ENCODE results near the gene NIF3L1. TPM values are rescaled to one million over a fixed set of nuclear protein-coding genes. Genes with fewer than 3 reads are reported as not detected.
A peak's percentile ranks its signal among the peaks of the same experiment; 100 is the strongest.

NIF3L1 gene
- total RNA-seq, 1 donor from 2014 or later: 79.8 TPM

GRCh38 chr2:200850512-200851256 is 38.5 kb upstream of the NIF3L1 start:
- H3K4me3 Mint-ChIP-seq: no peak overlapping the region
- TF ChIP-seq CTCF (IDR thresholded peaks at IDR 0.05) (no peak), EZH2phosphoT487 (IDR thresholded peaks at IDR 0.05) (no peak), EZH2 (IDR thresholded peaks at IDR 0.05) (no peak)
- H3K36me3 Mint-ChIP-seq: peaks cover 33% of the 10 kb centered on the region
- Histone ChIP-seq H3K36me3 (peaks cover 18% of the 10 kb centered on the region), H2AFZ (replicated peaks) (no peak overlapping the region), H3K27ac (no peak overlapping the region), H3K79me2 (ENCODE audit: low read depth) (peaks cover 10% of the 10 kb centered on the region), H3K4me2 (no peak overlapping the region), H3F3A (ENCODE audit: low read depth) (peaks cover 57% of the 10 kb centered on the region), H3K9ac (no peak overlapping the region), H3K9me3 (ENCODE audit: low read depth) (no peaks in the 10 kb centered on the region), H3K27me3 (no peaks in the 10 kb centered on the region), H3K4me1 (no peaks in the 10 kb centered on the region), H3K4me3 (no peak overlapping the region), H4K20me1 (ENCODE audit: low read depth) (peaks cover 25% of the 10 kb centered on the region)
- H3K9me3 Mint-ChIP-seq: no peaks in the 10 kb centered on the region
- DNase-seq (ENCODE audit: low spot score): no peak
- H3K27me3 Mint-ChIP-seq (ENCODE audit: insufficient read depth, low read depth): peaks cover 6% of the 10 kb centered on the region
- no peaks in the 10 kb centered on the region for H3K4me1 Mint-ChIP-seq
- H3K27ac Mint-ChIP-seq: no peak overlapping the region

DNA sequence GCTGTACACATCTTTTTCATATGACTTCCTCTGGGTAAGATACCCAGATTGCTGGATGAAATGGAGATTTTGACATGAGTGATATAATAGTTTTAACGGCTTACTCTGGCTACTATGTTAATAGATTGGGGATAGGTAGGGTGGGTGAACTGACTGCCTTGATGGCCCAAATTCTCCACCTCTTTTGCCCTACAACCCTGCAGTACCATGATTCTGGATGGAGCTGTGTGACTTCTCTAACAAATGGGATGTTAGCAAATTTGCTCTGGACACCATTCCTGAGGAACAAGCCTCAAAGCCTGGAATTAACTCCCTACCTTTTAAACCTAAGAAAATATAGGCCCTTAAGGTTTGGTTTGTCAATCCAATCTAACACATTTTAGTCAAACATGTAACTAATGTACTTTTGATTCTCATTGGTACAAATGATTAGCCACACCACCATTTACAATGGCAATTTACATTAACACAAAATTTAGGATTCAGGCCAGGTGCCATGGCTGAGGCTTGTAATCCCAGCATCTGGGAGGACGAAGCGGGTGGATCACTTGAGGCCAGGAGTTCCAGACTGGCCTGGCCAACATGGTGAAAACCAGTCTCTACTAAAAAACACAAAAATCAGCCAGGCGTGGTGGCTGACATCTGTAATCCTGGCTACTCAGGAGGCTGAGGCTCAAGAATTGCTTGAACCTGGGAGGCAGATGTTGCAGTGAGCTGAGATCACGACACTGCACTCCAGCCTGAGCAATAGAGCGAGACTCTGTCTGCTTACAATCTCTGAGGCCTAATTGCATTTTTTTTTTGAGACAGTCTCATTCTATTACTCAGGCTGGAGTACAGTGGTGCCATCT is 37.5 kb upstream of the NIF3L1 start:
- Histone ChIP-seq H4K20me1 (ENCODE audit: low read depth) (peaks cover 27% of the 10 kb centered on the region), H3K27ac (no peak overlapping the region), H3K9me3 (ENCODE audit: low read depth) (no peaks in the 10 kb centered on the region), H3K4me3 (no peak overlapping the region), H3K79me2 (ENCODE audit: low read depth) (peaks cover 17% of the 10 kb centered on the region), H3K9ac (no peak overlapping the region), H3K4me2 (no peak overlapping the region), H3K27me3 (no peaks in the 10 kb centered on the region), H2AFZ (replicated peaks) (no peak overlapping the region), H3F3A (ENCODE audit: low read depth) (peaks cover 62% of the 10 kb centered on the region), H3K4me1 (no peaks in the 10 kb centered on the region), H3K36me3 (peaks cover 24% of the 10 kb centered on the region)
- no peak for DNase-seq (ENCODE audit: low spot score)
- H3K9me3 Mint-ChIP-seq: no peaks in the 10 kb centered on the region
- no peaks in the 10 kb centered on the region for H3K4me1 Mint-ChIP-seq
- peaks cover 38% of the 10 kb centered on the region for H3K36me3 Mint-ChIP-seq
- H3K4me3 Mint-ChIP-seq: no peak overlapping the region
- peaks cover 6% of the 10 kb centered on the region for H3K27me3 Mint-ChIP-seq (ENCODE audit: insufficient read depth, low read depth)
- no peak for TF ChIP-seq EZH2phosphoT487 (IDR thresholded peaks at IDR 0.05)
- no peak for TF ChIP-seq EZH2 (IDR thresholded peaks at IDR 0.05)
- no peak for TF ChIP-seq CTCF (IDR thresholded peaks at IDR 0.05)
- H3K27ac Mint-ChIP-seq: no peak overlapping the region

- H3K4me1 Mint-ChIP-seq: no peaks in the 10 kb centered on the region
- Histone ChIP-seq H3K79me2 (ENCODE audit: low read depth) (peaks cover 27% of the 10 kb centered on the region), H3K4me3 (no peak overlapping the region), H2AFZ (replicated peaks) (no peak overlapping the region), H4K20me1 (ENCODE audit: low read depth) (peaks cover 34% of the 10 kb centered on the region), H3K27me3 (no peaks in the 10 kb centered on the region), H3K4me2 (no peak overlapping the region), H3K9me3 (ENCODE audit: low read depth) (no peaks in the 10 kb centered on the region), H3K27ac (peak overlapping the region; percentile 16), H3K9ac (no peak overlapping the region), H3K4me1 (no peaks in the 10 kb centered on the region), H3F3A (ENCODE audit: low read depth) (peaks cover 65% of the 10 kb centered on the region), H3K36me3 (peaks cover 34% of the 10 kb centered on the region)
- no peak overlapping the region for H3K27ac Mint-ChIP-seq
- H3K4me3 Mint-ChIP-seq: no peak overlapping the region
- TF ChIP-seq EZH2 (IDR thresholded peaks at IDR 0.05) (no peak), EZH2phosphoT487 (IDR thresholded peaks at IDR 0.05) (no peak), CTCF (IDR thresholded peaks at IDR 0.05) (no peak)
- peaks cover 6% of the 10 kb centered on the region for H3K27me3 Mint-ChIP-seq (ENCODE audit: insufficient read depth, low read depth)
- no peak for DNase-seq (ENCODE audit: low spot score)
- H3K9me3 Mint-ChIP-seq: no peaks in the 10 kb centered on the region
- peaks cover 47% of the 10 kb centered on the region for H3K36me3 Mint-ChIP-seq
These were observed 36.6 kb upstream of the NIF3L1 start for GRCh38 chr2:200852605-200853004.
